Smooth muscle cell of the brain vasculature (primary cell): ENCODE results near the gene ADPRHL1.

ENCODE experiments used
- DNase-seq: peaks from one replicate; pipeline ENCODE4 v3.0.0-alpha.2; 2012; ENCODE audit warnings: low read depth, low spot score

Gene ADPRHL1

DNA sequence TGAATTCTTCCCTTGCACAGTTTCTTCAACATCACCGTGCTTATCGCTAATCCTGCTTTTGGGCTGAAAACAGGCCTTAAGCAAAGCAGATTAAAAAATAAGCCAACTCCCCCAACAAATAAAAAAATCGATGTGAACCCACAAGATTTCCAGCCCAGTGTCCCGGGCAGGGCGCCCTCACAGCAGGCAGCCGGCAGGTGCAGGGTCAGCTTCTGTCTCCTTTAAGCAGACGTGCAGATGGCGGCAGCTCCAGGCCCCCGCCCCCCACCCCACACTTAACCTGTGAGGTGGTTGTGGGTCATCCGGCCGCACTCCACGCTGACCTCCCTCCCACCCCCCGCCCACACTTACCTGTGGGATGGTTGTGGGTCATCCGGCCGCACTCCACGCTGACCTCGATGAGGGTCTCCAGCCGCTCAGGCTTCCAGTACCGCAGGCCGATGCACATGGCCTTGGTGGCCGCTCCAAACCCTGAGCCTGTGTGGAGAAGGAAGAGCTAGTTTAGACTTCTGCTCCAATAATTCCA lies 19.8 kb downstream of the ADPRHL1 start:
- DNase-seq = no peak

DNA sequence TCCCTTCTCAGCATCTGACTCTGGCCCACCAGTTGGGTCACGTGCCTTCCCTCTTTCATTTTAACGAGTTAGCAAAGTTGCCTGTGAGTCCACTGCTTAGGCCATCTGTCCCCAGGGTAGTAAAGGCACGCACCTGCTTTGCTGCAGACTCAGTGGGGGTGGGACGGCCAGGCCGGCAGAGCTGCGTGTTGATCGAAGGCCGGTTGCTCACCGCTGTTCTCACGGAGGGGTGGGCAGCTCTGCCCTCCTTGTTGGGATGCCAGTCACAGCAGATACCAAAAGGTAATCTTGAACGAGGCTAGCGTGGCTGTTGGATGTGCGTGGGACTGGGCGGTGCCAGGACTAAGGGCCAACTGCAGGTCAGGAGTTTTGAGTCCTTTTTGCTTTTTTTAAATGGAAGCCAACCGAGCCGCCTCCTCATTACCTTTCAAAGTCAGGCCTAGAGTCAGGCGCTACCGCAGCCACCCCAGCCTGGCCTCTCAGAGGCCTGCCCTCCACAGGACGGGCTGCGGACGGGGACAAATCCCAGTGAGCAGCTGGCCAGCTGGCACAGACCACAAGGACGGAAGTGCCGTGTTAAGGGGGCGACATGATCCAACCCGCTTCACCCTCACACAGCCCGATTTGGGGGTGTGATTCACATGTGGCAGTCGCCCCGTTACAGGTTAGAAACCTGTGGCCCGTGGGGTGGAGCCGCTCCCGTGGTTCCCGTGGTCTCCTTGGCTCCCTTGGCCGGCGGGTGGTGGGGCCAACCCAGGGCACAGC lies 20.6 kb downstream of the ADPRHL1 start:
- DNase-seq = no peak

DNA sequence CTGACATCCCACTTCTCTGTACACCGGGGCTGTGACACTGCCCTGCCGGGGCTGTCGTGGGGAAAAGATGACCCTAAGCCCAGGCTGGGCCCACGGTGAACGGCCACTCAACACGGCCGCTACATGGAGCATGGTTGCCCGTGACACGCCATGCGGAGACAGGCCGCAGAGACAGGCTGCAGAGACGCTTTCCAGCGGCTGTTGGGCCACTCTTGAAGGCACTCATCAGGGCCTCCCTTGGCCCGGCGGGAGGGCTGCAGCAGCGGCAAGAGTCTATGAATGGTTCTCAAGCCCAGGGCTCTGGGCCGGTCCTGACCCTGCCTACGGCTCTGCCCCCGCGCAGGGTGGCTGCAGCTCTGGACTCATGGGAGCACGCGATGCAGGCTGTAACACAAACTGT lies 22.1 kb downstream of the ADPRHL1 start:
- no peak for DNase-seq

DNA sequence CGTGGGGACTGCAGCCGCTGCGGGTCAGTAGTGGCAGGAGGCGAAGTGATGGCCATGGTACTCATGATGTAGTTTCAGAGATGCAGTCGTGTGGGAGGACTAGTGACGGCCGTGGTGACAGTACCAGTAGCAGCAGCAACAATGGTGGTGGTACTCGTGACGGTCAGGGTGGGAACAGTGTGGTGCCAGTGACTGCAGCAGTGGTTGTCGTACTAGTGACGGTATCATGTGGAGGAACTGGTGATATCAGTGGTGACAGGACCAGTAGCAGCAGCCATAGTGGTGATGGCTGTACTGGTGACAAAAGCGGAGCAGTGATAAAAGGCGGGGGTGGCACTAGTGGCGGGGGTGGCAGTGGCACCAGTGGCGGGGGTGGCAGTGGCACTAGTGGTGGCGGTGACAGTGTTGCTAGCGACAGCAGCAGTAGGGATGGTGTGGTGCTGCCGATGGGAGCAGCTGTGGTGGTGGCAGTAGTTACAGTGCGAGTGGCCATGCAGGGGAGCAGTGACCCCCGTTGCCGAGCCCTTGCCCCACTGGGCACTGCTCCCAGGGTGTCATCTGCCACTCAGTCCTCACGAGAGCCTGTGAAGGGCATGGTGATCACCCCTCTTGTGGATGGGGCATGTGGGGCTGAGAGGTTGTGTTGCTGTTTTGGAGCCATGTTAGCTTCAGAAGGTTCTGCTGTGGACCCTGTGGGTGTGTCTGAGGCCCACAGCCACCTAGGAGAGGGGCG lies 22.7 kb downstream of the ADPRHL1 start:
- no peak for DNase-seq

DNA sequence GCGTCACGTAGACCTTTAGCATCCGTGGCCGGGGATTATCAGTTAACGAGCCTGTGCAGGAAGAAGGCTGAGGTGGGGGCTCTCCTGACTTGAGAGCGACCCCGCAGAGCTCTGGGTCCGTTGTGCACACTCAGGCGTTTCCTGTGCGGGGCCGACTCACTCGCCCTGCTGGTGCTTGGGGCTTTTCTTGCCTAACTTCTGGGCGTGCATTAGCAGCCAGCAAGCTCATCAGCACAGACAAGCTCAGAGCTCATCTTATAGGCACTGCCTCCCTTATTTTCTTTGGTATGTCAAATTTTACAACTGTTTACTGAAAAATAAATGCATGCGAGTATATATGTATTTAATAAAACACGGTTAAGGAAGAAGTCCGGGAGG lies 23.7 kb downstream of the ADPRHL1 start:
- no peak for DNase-seq

DNA sequence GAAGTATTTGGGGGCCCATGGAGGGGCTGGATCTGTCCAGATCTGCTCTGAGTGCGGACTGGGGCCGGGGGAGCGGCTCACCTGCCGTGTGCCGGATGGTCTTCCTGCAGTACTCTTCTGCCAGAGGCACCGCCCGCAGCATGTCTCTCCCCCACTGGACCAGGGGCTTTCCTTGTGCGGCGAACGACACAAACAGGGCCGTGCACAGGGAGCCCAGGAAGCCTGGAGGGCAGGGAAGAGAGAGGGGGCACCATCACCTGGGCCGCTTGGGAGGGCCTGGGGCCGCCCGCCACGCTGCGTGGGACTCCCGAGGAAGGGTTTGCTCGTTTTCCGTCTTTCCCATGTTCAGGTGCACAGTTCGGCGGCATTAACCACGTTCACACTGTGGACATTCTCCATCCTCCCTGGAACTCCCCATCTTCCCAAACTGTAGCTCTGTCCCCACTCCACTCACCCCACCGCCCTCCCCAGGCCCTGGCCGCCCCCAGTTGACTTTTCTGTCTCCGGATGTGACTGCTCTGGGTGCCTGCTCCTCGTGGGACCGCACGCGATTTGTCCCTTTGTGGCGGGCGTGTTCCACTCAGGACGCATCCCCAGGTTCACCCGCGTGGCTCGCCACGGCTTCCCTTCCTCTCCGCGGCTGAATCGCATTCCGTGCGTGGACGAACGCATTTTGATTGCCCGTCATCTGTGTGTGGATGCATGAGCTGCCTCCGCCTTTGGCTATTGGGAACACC lies 24.2 kb downstream of the ADPRHL1 start:
- no peak for DNase-seq

DNA sequence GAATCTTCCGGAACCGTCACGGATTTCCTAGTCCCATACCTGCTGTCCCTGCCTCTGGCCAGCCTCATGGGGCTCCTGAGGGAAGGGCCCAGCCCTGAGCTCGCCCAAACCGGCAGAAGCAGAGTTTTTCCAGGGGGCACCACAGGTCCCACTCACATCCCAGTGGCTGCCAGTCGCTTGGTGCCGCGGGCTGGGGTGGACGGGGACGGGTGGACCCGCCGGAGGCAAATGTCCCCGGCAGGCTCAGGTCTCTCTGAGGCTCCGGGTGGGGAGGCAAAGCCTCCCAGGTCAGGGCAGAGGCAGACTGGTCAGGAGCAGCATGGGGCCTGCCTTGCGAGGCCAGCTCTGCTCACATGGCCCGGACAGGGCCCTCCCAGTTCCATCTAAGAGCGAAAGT lies 24.8 kb downstream of the ADPRHL1 start:
- DNase-seq = no peak

DNA sequence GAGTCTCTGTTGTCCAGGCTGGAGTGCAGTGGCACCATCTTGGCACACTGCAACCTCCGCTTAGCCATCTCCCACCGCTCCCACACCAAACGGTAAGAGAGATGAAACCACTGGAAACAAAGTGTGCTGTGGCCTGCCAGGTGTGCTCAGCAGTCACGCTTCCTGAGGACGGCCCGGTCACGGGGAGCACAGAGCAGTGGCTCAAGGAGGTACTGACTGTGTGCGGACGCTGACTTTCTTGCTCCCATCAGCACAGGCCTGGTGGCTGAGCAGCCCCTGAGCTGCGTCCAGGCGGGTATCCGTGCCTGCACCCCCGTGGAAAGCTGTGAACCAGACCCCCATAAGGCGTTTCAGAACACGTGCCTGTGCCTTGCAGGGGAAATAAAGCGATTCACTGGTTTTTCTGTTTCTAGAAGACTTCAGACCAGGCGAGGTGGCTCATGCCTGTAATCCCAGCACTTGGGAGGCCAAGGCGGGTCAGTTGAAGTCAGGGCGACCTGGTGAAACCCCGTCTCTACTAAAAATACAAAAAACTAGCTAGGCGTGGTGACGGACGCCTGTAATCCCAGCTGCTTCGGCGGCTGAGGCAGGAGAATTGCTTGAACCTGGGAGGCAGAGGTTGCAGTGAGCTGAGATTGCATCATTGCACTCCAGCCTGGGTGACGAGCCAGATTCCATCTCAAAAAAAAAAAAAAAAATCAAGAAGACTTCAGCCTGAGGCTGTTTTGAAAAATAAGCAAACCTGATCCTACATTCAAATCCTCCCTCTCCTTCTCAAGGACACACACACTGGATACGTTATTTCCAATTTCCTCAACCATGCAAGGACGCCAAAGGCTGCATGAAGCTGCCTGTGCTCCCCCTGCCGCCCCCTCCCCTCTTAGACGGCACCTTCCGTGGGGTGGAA lies 25.5 kb downstream of the ADPRHL1 start:
- no peak for DNase-seq

DNA sequence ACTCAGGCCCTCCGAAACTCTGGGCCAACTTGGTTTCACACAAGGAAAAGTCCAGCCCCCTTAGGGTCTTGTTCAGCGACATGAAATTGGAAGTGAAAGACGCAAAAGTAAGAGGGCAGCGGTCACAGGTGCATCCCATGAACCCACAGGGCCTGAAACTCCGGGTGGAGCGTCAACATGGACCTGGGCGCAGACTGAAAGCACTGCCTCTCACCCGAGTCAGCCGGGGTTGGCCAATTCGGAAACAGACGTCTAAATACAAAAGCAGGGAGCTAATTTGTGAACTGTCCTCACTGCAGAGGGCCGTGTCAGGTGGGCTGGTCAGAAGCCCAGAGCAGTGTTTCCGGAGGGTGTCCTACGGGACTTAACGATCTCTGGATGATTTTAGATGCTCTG lies 26.7 kb downstream of the ADPRHL1 start:
- DNase-seq = no peak

DNA sequence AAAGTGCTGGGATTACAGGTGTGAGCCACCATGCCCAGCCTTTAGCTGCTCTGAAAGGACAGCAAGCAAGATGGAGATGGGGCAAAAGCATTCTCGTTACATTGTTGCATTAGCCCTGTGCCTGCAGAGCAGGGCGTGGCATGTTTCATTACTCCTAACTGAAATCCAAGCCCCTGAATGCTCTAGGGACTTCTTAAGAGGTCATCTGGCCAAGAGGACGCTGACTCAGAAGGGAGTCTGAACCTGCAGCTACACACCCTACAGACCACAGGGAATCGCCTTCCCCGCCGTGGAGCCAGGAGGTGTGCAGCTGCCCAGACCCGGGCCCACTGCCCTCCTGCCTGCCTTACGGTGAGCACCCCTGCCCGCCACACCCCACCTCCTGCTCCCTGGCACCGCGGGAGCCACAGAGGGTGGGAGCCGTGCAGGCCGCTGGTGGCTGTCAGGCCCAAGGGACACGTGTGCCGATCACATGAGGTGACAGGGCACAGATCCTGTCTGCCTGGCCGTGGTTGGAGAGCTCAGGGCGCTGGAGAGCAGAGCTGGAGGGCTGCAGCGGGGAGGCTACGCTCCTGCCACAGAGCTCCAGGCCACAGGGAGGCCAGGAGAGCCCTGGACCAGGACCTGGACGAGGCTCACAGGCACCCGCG lies 27.2 kb downstream of the ADPRHL1 start:
- no peak for DNase-seq

DNA sequence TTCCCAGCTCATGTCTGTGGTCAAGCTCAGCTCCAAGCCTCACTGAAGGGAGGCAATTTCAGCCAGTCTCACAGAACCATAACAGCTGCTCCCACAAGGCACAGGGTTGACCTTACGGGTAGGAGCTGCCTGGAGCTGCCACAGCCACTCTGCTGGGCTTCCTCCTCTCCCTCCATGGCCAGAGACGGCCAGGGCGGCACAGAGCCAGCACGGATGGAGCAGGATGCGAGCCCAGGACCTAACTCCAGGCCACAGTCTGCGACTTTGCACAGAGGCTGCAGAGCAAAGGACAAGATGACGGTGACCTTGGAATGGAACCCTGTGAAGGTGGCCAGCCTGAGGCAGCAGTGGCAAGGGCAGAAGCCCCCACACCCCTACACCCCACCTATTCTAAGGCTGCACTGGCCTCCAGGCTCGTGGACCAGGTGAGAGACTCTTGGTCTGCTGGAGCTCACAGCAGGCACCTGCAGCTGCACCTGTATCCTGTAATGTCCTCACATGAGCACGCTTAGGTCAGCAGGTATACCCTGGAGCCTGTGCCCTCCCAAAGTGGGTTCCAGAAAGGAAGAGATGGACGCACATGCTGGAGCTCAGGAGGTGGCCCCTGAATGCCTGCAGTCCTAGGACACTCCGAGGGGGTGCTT lies 29.6 kb downstream of the ADPRHL1 start:
- no peak for DNase-seq

DNA sequence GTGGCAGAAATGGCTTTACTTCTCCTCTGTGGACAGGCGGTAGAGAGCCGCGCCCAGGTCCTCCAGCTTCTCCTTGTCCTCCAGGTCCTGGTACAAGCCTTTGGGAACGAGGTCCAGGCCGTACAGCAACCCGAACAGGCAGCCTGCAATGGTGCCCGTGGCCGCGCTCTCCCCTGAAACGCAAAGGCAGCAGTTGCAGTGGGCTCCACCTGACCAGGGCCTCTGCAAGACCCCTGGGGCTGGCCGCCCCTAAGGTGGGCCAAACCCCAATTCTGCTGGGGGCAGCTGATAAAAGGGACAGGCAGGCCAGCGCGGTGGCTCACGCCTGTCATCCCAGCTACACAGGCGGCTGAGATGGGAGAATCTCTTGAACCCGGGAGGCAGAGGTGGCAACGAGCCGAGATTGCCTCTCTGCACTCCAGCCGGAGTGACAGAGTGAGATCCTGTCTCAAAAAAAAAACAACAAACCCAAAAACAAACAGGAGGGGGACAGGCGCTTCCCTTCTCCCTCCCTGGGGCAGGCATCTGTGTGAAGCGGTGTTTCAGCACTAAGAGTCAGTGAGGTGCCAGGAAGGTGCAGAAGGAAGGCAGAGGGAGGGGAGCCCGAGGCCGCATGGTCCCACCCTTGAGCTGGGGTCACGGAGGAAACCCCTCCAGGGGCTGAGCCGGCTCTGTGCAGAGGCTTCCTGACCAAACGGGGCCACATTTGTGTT lies 30.3 kb downstream of the ADPRHL1 start:
- DNase-seq = no peak

DNA sequence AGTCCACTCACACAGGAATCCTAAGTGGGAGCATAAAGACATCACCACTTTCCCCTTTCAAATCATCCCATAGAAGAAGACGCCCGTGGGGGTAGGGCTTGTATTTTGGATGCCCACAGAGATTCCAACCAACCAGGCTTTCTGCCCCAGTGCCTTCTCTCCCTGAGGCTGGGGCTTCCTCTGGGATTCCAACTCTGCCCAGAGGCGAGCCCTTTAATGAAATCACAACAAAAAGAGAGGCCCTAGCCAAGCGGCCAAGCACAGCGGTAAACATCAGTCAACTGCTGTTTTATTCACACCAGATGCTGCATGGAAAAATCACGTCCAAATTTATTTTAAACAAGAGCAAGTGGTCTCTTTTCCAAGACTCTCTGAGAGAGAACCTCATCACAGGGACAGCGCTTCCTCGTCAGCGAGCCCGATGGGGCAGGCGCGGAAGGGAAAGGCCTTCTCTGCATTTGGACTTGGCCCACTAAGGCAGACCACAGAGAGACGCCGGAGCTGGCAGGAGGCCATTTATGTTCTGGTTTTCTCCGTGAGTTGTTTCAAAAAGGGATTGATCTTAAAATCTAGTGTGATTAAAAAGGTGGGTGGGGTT lies 31.5 kb downstream of the ADPRHL1 start:
- DNase-seq = peak; percentile 59

DNA sequence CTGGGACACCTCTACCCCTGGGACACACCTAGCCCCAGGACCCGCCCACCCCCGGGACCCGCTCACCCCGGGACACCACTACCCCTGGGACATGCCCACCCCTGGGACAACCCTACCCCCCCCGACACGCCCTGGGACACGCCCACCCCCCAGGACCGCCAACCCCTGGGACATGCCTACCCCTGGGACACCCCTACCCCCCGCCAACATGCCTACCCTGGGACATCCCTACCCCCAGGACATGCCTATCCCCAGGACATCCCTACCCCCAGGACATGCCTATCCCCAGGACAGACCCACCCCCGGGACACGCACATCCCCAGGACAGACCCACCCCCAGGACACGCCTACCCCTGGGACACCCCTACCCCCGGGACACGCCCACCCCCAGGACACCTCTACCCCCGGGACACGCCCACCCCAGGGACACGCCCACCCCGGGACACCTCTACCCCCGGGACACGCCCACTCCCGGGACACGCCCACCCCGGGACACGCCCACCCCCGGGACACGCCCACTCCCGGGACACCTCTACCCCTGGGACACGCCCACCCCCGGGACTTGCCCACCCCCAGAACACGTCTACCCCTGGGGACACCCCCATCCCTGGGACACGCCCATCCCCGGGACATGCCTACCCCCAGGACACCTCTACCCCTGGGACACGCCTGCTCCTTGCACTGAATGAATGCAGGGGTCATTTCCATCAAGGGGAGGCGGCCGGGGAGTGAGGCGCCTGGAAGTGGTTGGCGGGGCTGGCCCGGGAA lies 32.3 kb downstream of the ADPRHL1 start:
- no peak for DNase-seq

DNA sequence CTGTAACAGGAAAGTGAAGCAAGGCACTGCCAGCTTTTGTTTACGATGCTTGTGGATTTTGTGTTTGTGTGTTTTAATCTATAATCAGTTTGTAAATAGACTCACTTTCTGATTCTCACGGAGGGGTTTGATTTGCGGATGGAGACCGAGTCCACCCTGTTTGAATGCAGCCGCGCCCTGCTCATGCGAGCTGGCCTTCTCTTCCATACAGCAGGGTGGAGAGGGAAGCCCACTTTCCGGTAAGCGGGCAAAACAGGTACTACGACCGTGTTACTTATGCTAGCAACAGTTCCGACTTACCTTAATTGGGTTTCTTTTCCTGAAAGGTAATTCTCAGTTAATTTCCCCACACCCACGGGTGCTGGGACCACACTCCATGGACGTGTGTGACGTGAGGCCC lies 33.1 kb downstream of the ADPRHL1 start:
- DNase-seq = no peak

DNA sequence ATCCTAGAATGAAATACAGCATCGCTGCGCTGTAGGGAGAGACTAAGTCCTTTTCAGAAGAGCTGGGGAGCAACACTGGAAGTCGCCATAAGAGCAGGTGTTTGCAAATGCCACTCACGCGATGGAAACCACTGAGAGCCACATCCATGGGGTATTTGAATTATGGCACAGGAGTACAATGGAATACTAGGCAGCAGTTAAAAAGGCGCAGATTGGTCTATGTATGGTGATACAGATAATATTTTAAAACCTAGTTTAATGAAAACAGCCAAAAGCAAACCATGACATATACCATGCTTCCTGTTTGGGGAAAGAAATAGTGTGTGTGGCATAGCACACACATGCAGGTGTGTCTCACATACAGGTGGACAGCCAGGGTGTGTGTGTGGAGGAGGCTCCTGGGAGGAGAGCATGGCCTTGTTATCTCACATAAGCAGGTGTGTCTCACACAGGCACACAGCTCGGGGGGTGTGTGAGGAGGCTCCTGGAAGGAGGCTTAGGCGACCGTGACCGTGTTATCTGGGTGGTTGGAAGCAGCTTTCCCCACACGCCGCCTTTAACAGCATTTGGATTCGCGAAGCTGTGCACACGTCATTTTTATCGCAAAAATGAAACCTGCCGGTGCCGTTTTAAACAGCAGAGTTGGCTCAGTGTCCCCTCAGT lies 33.6 kb downstream of the ADPRHL1 start:
- no peak for DNase-seq

DNA sequence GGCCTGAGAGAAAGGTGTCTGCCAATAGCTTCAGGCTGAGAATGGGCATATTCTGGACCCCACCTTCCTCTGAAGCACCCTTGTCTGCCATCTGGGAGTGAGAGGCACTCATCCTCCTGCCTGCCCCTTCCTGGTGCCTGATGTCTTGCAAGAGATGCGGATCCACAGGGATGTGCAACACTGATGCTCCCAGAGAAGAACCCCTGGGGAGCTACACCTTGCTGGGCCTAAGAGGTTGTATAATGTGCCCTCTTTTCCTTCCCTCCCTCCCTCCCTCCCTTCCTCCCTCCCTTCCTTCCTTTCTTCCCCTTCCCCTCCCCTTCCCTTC lies 34.6 kb downstream of the ADPRHL1 start:
- DNase-seq = no peak
